HEK293 (cell line): ENCODE measurements around the gene SZRD1.

Experiments used
- CTCF ChIP-seq: fragments of 450-650 bp; formaldehyde crosslinking; IDR thresholded peaks from 2 replicates; pipeline ENCODE4 v1.5.1; 2016; ENCODE audit warnings: missing biosample characterization, missing genetic modification characterization
- KLF9 ChIP-seq: fragments of 450-650 bp; formaldehyde crosslinking; IDR thresholded peaks from 2 replicates; pipeline ENCODE4 v1.5.1; 2016; ENCODE audit warnings: missing biosample characterization, missing genetic modification characterization, low read depth
- REST ChIP-seq: fragments of 450-650 bp; formaldehyde crosslinking; IDR thresholded peaks from 2 replicates; pipeline ENCODE4 v1.5.1; 2016; ENCODE audit warnings: missing biosample characterization, missing genetic modification characterization
- ZBTB8A ChIP-seq: fragments of 450-650 bp; formaldehyde crosslinking; IDR thresholded peaks from 2 replicates; pipeline ENCODE4 v1.5.1; 2016; ENCODE audit warnings: missing biosample characterization, missing genetic modification characterization
- ZFP37 ChIP-seq: fragments of 450-650 bp; formaldehyde crosslinking; IDR thresholded peaks from 2 replicates; pipeline ENCODE4 v1.5.1; 2016; ENCODE audit warnings: missing biosample characterization, missing genetic modification characterization
- ZNF274 ChIP-seq, 2 experiments: fragments of 200-500 bp in 1 of 2; fragments of 450-650 bp in 1 of 2; sonication (Bioruptor generic) in 1 of 2; formaldehyde crosslinking in 1 of 2; IDR thresholded peaks; 2 replicates each; pipeline versions ENCODE4 v1.5.1 to v1.6.1; 2014 to 2016; ENCODE audit warnings: borderline replicate concordance in 1 of 2, inconsistent platforms in 1 of 2, low read length in 1 of 2, missing biosample characterization in 1 of 2, missing genetic modification characterization in 1 of 2
- ZNF366 ChIP-seq: fragments of 450-650 bp; formaldehyde crosslinking; conservative IDR thresholded peaks from 2 replicates; pipeline ENCODE4 v1.5.1; 2016; ENCODE audit warnings: missing biosample characterization, missing genetic modification characterization
- ZNF645 ChIP-seq: fragments of 450-650 bp; formaldehyde crosslinking; IDR thresholded peaks from 2 replicates; pipeline ENCODE4; 2016; ENCODE audit warnings: missing biosample characterization, missing genetic modification characterization

- no peak for TF ChIP-seq REST (tag by site-specific recombination)
- no peak for TF ChIP-seq CTCF (tag by site-specific recombination)
- TF ChIP-seq ZNF274 (IDR thresholded peaks at IDR 0.05; ENCODE audit: low read length) = no peak
- TF ChIP-seq ZNF274 (tag by site-specific recombination; IDR thresholded peaks at IDR 0.05; ENCODE audit: borderline replicate concordance) = no peak
- TF ChIP-seq KLF9 (tag by site-specific recombination) = no peak
- TF ChIP-seq ZNF645 (tag by site-specific recombination) = no peak
- TF ChIP-seq ZNF366 (tag by site-specific recombination) = no peak
- no peak for TF ChIP-seq ZFP37 (tag by site-specific recombination)
- no peak for TF ChIP-seq ZBTB8A
Measured at GRCh38 chr1:16430606-16431005, 63.6 kb downstream of the SZRD1 start.
